Erythroblast (primary cell): ENCODE measurements around the gene EDC3.

Source experiments
- GATA1 ChIP-seq: IDR thresholded peaks from 2 replicates; pipeline ENCODE4 v1.6.1; 2011; ENCODE audit warnings: low read depth, mild to moderate bottlenecking, control low read depth, low read length, moderate library complexity
- POLR2A ChIP-seq: IDR thresholded peaks from 2 replicates; pipeline ENCODE4 v1.6.1; 2011; ENCODE audit warnings: mild to moderate bottlenecking, low read length

- TF ChIP-seq POLR2A, result no peak
- no peak for TF ChIP-seq GATA1
Observed at GRCh38 chr15:74709011-74709410, 13.2 kb upstream of the EDC3 start.
